C4-2B (cell line): ENCODE measurements around the gene SUN5.

Experiments used
- CTCF ChIP-seq: fragments of 450-650 bp; conservative IDR thresholded peaks from 2 replicates; pipeline ENCODE4 v1.5.1; 2017; ENCODE audit warnings: mild to moderate bottlenecking
- ZFX ChIP-seq: fragments of 450-650 bp; IDR thresholded peaks from 2 replicates; pipeline ENCODE4 v1.6.1; 2017

DNA sequence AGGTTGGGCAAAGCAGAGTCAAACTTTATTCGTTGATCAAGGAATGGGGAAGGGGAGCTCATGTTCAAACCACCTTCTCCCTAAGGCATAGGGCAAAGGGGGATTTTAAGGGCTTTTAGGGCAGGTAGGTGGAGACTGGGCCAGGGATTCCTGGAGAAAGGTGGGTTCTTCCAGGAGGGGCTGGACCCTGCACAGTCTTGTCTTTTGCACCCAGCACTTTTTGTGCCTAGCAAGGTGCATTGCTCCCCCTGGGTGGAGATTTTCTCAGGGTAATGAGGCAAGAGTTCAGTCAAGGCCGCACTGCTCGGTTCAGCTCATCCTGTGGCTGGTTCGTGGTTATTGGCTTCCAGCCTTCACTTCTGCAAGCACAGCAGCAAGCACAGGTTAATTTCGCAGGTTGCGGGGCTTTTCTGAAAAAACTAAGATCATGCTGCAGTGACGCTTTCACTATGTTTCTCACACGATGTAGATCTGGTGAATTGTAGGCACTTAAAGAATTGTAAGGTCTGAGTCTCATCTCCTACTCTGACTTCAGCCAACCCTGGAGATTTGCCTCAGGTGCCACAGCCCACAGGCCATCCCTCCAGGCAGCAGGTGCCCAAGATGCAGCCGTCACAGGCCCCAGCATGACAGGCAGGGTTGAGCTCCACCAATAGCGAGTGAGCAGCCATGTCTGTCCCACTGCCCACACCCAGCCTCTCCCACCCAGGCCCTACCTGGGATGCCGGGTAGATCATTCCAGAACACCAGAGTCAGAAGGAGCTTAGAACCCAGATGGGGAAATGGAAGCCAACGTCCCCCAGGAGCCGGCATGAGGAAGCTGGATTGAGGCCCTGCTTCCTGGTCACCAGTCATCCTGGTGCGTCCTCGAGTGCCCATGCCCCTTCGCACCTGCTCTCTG, 37.1 kb downstream of the SUN5 start:
- TF ChIP-seq CTCF (no peak), ZFX (no peak)
